Muscle of leg (tissue), 11 donors: ENCODE measurements around the gene LY6G6C. TPM values are rescaled to one million over a fixed set of nuclear protein-coding genes. Genes with fewer than 3 reads are reported as not detected.

Experiments used
- DNase-seq: peaks from one replicate; pipeline ENCODE4 v3.0.0; 2013
- H3K27ac ChIP-seq: one replicate; pipeline ENCODE4 v1.5.1; 2013; ENCODE audit warnings: mild to moderate bottlenecking, low read length, control low read depth
- H3K27me3 ChIP-seq: one replicate; pipeline ENCODE4 v1.6.1; 2013; ENCODE audit warnings: low read length; ENCODE audit not compliant: control insufficient read depth, insufficient read depth
- H3K36me3 ChIP-seq: one replicate; pipeline ENCODE4 v1.6.1; 2013; ENCODE audit warnings: low read length; ENCODE audit not compliant: control insufficient read depth, insufficient read depth
- H3K4me1 ChIP-seq: one replicate; pipeline ENCODE4 v1.6.1; 2013; ENCODE audit warnings: low read length; ENCODE audit not compliant: control insufficient read depth, insufficient read depth
- H3K4me3 ChIP-seq: one replicate; pipeline ENCODE4 v1.5.1; 2013; ENCODE audit warnings: low read length, control low read depth
- H3K9me3 ChIP-seq: replicated peaks from 2 replicates; pipeline ENCODE4 v1.6.1; 2013; ENCODE audit warnings: low read depth, low read length; ENCODE audit not compliant: control insufficient read depth
- WGBS: methylation state at CpG from one replicate; pipeline ENCODE4 v1.1.5; 2013; ENCODE audit warnings: missing lambda C conversion rate; ENCODE audit not compliant: insufficient coverage; 5-methylcytosine and 5-hydroxymethylcytosine counted together
- polyA plus RNA-seq, 8 donors: library from polyadenylated mRNA; unstranded; fragments of 120-200 nt; gene quantifications; one replicate each; pipeline versions ENCODE4 v1.2.1 to v1.2.3, GENCODE V29; 2013; ENCODE audit warnings: inconsistent platforms in 1 of 8, low replicate concordance in 1 of 8; ENCODE audit not compliant: insufficient read length in 8 of 8, insufficient read depth in 1 of 8
- total RNA-seq: library from RNA; stranded (reverse); fragments of 120-200 nt; gene quantifications from one replicate; pipeline ENCODE4 v1.2.4, GENCODE V29; 2013

The LY6G6C gene
- total and polyA plus RNA-seq, 9 donors = 0.09 to 1.2 (median 0.35) TPM; not detected in 1

GRCh38 chr6:31725502-31726350, 4.2 kb upstream of the LY6G6C start:
- 94% methylated on average over 8 of the region's 12 CpGs for WGBS
- no peak for DNase-seq

GRCh38 chr6:31723980-31724691, 2.6 kb upstream of the LY6G6C start:
- WGBS = 85% methylated on average over 23 of the region's 25 CpGs
- Histone ChIP-seq H3K27me3 (no peaks in the 10 kb centered on the region), H3K36me3 (peaks cover 45% of the 10 kb centered on the region), H3K27ac (no peak overlapping the region), H3K4me3 (no peak overlapping the region), H3K9me3 (no peaks in the 10 kb centered on the region), H3K4me1 (peaks cover 20% of the 10 kb centered on the region)
- DNase-seq = no peak

More at GRCh38 chr6:31725502-31726350, 4.2 kb upstream of the LY6G6C start:
- H3K9me3 ChIP-seq = no peaks in the 10 kb centered on the region
- peaks cover 27% of the 10 kb centered on the region for H3K4me1 ChIP-seq
- no peak overlapping the region for H3K4me3 ChIP-seq
- H3K36me3 ChIP-seq = peaks cover 50% of the 10 kb centered on the region
- H3K27me3 ChIP-seq = no peaks in the 10 kb centered on the region
- H3K27ac ChIP-seq = no peak overlapping the region

- Histone ChIP-seq H3K9me3 (no peaks in the 10 kb centered on the region), H3K27me3 (no peaks in the 10 kb centered on the region), H3K36me3 (peaks cover 41% of the 10 kb centered on the region), H3K4me1 (peaks cover 13% of the 10 kb centered on the region), H3K4me3 (no peak within 1 kb of the TSS), H3K27ac (no peak within 1 kb of the TSS)
- WGBS = 70% methylated on average over 31 of the region's 46 CpGs
- DNase-seq = no peak
These were observed 1.9 kb upstream of the LY6G6C start, which contains the start of gene MPIG6B for GRCh38 chr6:31723245-31723979. MPIG6B (plus strand) TSS chr6:31723373; CDS start chr6:31723384, 11 bp downstream.

- H3K36me3 ChIP-seq = peaks cover 30% of the 10 kb centered on the region
- H3K27me3 ChIP-seq = no peaks in the 10 kb centered on the region
- peaks cover 1% of the 10 kb centered on the region for H3K4me1 ChIP-seq
- no peaks in the 10 kb centered on the region for H3K9me3 ChIP-seq
- DNase-seq = no peak
- WGBS = 95% methylated on average over 3 of the region's 3 CpGs
- H3K4me3 ChIP-seq = no peak overlapping the region
- no peak overlapping the region for H3K27ac ChIP-seq
These were observed 627 bp upstream of the LY6G6C start for GRCh38 chr6:31722173-31722572.

GRCh38 chr6:31720196-31720770, 1.3 kb downstream of the LY6G6C start:
- peaks cover 12% of the 10 kb centered on the region for H3K36me3 ChIP-seq
- no peak for DNase-seq
- WGBS = 100% methylated on average over 1 of the region's 5 CpGs
- H3K27ac ChIP-seq = no peak overlapping the region
- no peaks in the 10 kb centered on the region for H3K27me3 ChIP-seq
- H3K4me3 ChIP-seq = no peak overlapping the region
- peaks cover 4% of the 10 kb centered on the region for H3K4me1 ChIP-seq
- no peaks in the 10 kb centered on the region for H3K9me3 ChIP-seq

GRCh38 chr6:31719001-31719400, 2.5 kb downstream of the LY6G6C start:
- Histone ChIP-seq H3K27me3 (no peaks in the 10 kb centered on the region), H3K9me3 (no peaks in the 10 kb centered on the region), H3K36me3 (peaks cover 2% of the 10 kb centered on the region), H3K27ac (no peak overlapping the region), H3K4me3 (no peak overlapping the region), H3K4me1 (peaks cover 14% of the 10 kb centered on the region)
- DNase-seq = no peak
- 80% methylated on average over 4 of the region's 6 CpGs for WGBS

GRCh38 chr6:31718265-31718664, 3.3 kb downstream of the LY6G6C start:
- no peak overlapping the region for H3K4me3 ChIP-seq
- peaks cover 18% of the 10 kb centered on the region for H3K4me1 ChIP-seq
- no peaks in the 10 kb centered on the region for H3K9me3 ChIP-seq
- H3K27ac ChIP-seq = no peak overlapping the region
- no peaks in the 10 kb centered on the region for H3K27me3 ChIP-seq
- WGBS = no CpG with 5 or more reads among the region's 1 CpG
- no peaks in the 10 kb centered on the region for H3K36me3 ChIP-seq
- DNase-seq = no peak

- Histone ChIP-seq H3K36me3 (no peaks in the 10 kb centered on the region), H3K27ac (no peak overlapping the region), H3K27me3 (no peaks in the 10 kb centered on the region), H3K4me1 (peaks cover 18% of the 10 kb centered on the region), H3K4me3 (no peak overlapping the region), H3K9me3 (no peaks in the 10 kb centered on the region)
- no peak for DNase-seq
- 52% methylated on average over 4 of the region's 10 CpGs for WGBS
These were observed 3.9 kb downstream of the LY6G6C start for GRCh38 chr6:31717499-31718222.
